ENCODE data around the gene OBP2B. TPM values are rescaled to one million over a fixed set of nuclear protein-coding genes. Genes with fewer than 3 reads are reported as not detected.

The OBP2B gene
- total and polyA plus RNA-seq, 10 of the 15 experiments (the other 5 are each of a cell fraction or from before 2014, with no cell fraction given): not detected

DNA sequence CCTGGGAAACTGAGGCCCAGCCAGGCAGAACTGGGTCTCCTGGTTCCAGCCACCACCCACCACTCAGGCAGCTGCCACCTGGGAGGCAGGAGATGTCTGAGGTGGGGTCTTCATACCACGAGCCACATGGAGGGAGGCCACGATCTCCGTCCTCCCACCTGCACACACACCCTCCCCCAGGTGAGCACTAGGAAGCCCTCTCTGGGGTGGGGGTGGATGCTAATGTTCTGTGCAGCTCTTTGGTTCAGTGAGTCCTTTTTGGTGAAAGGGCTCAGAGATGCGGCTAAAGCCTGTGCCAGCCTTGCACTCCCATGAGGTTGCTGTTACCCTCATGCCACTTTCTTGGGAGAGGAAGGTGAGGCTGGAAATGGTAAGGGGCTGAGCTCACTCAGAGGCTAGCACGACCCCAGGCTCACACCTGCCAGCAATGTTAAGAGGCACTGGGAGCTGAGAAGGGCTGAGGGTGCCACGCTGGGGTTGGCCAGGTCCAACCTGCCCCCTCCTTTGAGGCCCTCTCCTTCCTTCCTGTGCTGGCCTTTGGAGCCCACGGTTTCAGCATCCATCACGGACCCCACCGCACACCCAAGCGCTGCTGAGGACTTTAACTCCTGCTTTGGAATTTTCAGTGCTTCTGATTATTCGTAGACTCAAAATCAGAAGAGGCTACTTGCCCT is 26.6 kb upstream of the OBP2B start:
- ChIA-PET CTCF (no interaction called here), SMC1A (ENCODE audit: uncharacterized antibody, unreplicated experiment) (no interaction called here), RAD21 (ENCODE audit: unreplicated experiment) (no interaction called here), POLR2A (no interaction called here)
- Histone ChIP-seq H3K79me2 (ENCODE audit: control insufficient read depth, insufficient read depth, low read length) (no peaks in the 10 kb centered on the region), H3K9ac (ENCODE audit: control insufficient read depth, insufficient read depth, low read length) (no peak overlapping the region), H3K36me3 (ENCODE audit: control insufficient read depth in 2 of 2, insufficient read depth in 2 of 2, low read length in 1 of 2) (no peaks in the 10 kb centered on the region), H3K4me3 (no peak overlapping the region), H4K20me1 (ENCODE audit: control insufficient read depth, insufficient read depth) (no peaks in the 10 kb centered on the region), H3K4me2 (ENCODE audit: control insufficient read depth, insufficient read depth) (no peak overlapping the region), H3K4me1 (ENCODE audit: control insufficient read depth, insufficient read depth, low read length) (no peaks in the 10 kb centered on the region), H3K27me3 (replicated peaks in 1 of 2; ENCODE audit: control insufficient read depth in 2 of 2, insufficient read depth in 2 of 2, low read length in 1 of 2) (no peaks in the 10 kb centered on the region), H3K9me3 (replicated peaks; ENCODE audit: control insufficient read depth, insufficient read depth, low read length) (no peaks in the 10 kb centered on the region), H2AFZ (ENCODE audit: control insufficient read depth, low read depth, low read length) (no peak overlapping the region), H3K27ac (ENCODE audit: control insufficient read depth, insufficient read depth) (no peak overlapping the region)
- in situ Hi-C loops (cut with MboI): no loop called here
- no peak for FAIRE-seq
- intact Hi-C loops (cut with micrococcal nuclease; ENCODE audit: unreplicated experiment): no loop called here
- 30% methylated on average over 11 of the region's 11 CpGs for WGBS (ENCODE audit: insufficient coverage, insufficient replicate concordance, low lambda C conversion rate, missing lambda C conversion rate)
- no peak for DNase-seq (ENCODE audit: low read depth, low spot score)
- no TSS peak for BruUV-seq (replicated peaks)
- ATAC-seq: no peak
- no peak for TF ChIP-seq NFYB (IDR thresholded peaks at IDR 0.05; ENCODE audit: insufficient read depth, low read depth, low read length)
- no peak for TF ChIP-seq FOS (IDR thresholded peaks at IDR 0.05; ENCODE audit: borderline replicate concordance, extremely low read depth, insufficient read length)
- no peak for TF ChIP-seq TCF7 (IDR thresholded peaks at IDR 0.05; ENCODE audit: borderline replicate concordance)
- TF ChIP-seq, protein P1, sequence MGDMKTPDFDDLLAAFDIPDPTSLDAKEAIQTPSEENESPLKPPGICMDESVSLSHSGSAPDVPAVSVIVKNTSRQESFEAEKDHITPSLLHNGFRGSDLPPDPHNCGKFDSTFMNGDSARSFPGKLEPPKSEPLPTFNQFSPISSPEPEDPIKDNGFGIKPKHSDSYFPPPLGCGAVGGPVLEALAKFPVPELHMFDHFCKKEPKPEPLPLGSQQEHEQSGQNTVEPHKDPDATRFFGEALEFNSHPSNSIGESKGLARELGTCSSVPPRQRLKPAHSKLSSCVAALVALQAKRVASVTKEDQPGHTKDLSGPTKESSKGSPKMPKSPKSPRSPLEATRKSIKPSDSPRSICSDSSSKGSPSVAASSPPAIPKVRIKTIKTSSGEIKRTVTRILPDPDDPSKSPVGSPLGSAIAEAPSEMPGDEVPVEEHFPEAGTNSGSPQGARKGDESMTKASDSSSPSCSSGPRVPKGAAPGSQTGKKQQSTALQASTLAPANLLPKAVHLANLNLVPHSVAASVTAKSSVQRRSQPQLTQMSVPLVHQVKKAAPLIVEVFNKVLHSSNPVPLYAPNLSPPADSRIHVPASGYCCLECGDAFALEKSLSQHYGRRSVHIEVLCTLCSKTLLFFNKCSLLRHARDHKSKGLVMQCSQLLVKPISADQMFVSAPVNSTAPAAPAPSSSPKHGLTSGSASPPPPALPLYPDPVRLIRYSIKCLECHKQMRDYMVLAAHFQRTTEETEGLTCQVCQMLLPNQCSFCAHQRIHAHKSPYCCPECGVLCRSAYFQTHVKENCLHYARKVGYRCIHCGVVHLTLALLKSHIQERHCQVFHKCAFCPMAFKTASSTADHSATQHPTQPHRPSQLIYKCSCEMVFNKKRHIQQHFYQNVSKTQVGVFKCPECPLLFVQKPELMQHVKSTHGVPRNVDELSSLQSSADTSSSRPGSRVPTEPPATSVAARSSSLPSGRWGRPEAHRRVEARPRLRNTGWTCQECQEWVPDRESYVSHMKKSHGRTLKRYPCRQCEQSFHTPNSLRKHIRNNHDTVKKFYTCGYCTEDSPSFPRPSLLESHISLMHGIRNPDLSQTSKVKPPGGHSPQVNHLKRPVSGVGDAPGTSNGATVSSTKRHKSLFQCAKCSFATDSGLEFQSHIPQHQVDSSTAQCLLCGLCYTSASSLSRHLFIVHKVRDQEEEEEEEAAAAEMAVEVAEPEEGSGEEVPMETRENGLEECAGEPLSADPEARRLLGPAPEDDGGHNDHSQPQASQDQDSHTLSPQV (IDR thresholded peaks at IDR 0.05): no peak
- TF ChIP-seq BMI1 (IDR thresholded peaks at IDR 0.05; ENCODE audit: borderline replicate concordance): no peak
- TF ChIP-seq FOXM1 (IDR thresholded peaks at IDR 0.05; ENCODE audit: low read depth, low read length): no peak
- TF ChIP-seq BACH1 (IDR thresholded peaks at IDR 0.05; ENCODE audit: borderline replicate concordance): no peak
- TF ChIP-seq, protein P2, sequence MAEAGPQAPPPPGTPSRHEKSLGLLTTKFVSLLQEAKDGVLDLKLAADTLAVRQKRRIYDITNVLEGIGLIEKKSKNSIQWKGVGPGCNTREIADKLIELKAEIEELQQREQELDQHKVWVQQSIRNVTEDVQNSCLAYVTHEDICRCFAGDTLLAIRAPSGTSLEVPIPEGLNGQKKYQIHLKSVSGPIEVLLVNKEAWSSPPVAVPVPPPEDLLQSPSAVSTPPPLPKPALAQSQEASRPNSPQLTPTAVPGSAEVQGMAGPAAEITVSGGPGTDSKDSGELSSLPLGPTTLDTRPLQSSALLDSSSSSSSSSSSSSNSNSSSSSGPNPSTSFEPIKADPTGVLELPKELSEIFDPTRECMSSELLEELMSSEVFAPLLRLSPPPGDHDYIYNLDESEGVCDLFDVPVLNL (IDR thresholded peaks at IDR 0.05; ENCODE audit: low read depth, low read length): no peak
- no peak for TF ChIP-seq RBBP5 (conservative IDR thresholded peaks at IDR 0.05)
- TF ChIP-seq POLR2A (IDR thresholded peaks at IDR 0.05; ENCODE audit: low read depth, low read length): no peak
- no peak for TF ChIP-seq POLR2AphosphoS2 (IDR thresholded peaks at IDR 0.05; ENCODE audit: low read depth, low read length)
- no peak for TF ChIP-seq ZNF384 (IDR thresholded peaks at IDR 0.05; ENCODE audit: borderline replicate concordance, low read depth, low read length)
- TF ChIP-seq, protein P3, sequence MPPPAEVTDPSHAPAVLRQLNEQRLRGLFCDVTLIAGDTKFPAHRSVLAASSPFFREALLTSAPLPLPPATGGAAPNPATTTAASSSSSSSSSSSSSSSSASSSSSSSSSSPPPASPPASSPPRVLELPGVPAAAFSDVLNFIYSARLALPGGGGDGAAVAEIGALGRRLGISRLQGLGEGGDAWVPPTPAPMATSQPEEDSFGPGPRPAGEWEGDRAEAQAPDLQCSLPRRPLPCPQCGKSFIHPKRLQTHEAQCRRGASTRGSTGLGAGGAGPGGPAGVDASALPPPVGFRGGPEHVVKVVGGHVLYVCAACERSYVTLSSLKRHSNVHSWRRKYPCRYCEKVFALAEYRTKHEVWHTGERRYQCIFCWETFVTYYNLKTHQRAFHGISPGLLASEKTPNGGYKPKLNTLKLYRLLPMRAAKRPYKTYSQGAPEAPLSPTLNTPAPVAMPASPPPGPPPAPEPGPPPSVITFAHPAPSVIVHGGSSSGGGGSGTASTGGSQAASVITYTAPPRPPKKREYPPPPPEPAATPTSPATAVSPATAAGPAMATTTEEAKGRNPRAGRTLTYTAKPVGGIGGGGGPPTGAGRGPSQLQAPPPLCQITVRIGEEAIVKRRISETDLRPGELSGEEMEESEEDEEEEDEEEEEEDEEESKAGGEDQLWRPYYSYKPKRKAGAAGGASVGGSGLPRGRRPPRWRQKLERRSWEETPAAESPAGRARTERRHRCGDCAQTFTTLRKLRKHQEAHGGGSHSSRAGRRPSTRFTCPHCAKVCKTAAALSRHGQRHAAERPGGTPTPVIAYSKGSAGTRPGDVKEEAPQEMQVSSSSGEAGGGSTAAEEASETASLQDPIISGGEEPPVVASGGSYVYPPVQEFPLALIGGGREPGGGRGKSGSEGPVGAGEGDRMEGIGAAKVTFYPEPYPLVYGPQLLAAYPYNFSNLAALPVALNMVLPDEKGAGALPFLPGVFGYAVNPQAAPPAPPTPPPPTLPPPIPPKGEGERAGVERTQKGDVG (CRISPR knock-in tag; IDR thresholded peaks at IDR 0.05): no peak
- TF ChIP-seq ZNF622 (IDR thresholded peaks at IDR 0.05): no peak

Measured in GM12878 (cell line).